GM19025 (cell line): ENCODE results near the gene BORCS6.
"Not testable (repeated sequence)": the region's sequence is repeated elsewhere in the genome, so short reads cannot be mapped to it uniquely, and the experiment has no call there.

ENCODE experiments used
- ATAC-seq: cut with Tn5 transposase; IDR thresholded peaks from one replicate; pipeline ENCODE4 v1.9.1; 2021; ENCODE audit warnings: mild to moderate bottlenecking, low read depth, moderate library complexity; ENCODE audit not compliant: unreplicated experiment

Gene BORCS6

GRCh38 chr17:8189711-8190477 lies at the start of gene BORCS6:
TSS of gene BORCS6 (minus strand) at chr17:8190180. CDS start at chr17:8190140, 40 bp downstream.
- peak; percentile 44 for ATAC-seq

GRCh38 chr17:8237886-8238285 lies 47.9 kb upstream of the BORCS6 start:
- ATAC-seq, result no peak

DNA sequence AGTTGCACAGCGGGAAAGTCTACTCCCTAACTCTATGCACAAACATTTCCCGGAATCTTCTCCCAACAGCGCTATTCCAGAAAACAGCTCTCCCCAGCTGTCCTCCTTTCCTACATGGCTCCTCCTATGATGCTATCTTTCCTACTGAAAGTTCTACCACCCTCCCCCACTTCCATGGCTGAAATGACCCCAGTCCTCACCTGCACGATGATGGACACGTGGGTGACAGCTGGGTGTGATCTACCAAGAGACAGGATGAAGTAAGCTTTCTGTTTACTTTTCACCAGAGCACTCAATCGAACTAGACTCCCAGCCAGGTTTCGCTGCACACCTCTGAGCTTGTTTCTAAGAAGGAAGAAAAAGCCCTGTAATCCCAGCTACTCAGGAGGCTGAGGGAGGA lies 47.2 kb upstream of the BORCS6 start:
- no peak for ATAC-seq

DNA sequence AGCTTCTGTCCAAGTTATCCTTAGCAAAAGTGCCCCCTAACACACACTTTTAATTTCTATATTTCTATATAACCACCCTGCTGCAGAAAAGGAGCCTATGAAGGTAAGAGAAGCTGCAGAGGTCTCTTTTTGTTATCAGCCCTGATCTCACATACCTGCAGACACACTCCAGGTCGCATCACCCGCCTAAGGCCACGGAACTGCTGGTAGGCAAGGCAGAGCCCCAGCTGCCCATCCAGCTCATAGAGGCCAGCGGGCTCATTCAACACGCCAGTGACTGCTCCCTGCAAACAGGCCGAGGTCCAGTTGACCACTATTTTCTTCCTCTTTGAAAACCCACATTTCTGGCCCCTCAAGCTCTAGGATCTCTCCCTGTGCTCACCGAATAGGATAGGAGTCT lies 45.7 kb upstream of the BORCS6 start:
- ATAC-seq, result no peak

GRCh38 chr17:8234361-8235270 lies 44.6 kb upstream of the BORCS6 start:
- no peak for ATAC-seq

DNA sequence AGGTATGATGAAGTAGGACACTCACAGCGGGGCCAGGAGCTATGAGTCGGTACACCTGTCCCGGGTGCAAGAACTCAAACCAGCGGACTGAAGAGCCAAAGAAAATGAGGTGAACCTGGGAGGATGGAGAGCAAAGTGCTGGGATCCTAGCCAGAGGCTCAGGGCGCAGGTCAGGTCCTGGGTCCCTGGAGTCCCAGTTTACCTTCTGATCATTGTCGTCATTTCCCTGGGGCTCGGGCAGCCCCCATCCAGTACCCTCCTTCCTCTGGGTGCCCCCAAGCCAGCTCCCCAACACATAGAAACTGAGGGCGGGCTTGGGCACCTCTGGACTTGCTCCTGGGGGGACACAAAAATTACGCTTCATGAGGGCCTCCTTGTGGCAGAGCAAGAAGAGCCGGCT lies 41.7 kb upstream of the BORCS6 start:
- no peak for ATAC-seq

DNA sequence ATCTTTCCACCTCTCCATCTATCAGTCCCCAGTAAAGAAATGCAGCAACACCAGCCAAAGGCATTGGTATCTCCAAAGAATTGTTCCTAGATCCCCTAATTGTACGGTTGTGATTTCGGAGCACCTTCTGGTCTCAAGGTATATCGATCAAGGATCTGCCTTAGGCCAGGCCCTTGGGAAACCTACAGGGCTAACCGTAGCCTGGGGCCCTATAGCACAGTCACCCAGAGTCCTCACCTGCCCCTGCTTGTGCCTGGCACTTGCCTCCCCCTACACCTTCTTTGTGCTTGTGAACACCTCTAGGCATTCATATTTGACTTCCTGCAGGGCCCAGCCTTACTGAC lies 37.2 kb upstream of the BORCS6 start:
- no peak for ATAC-seq

DNA sequence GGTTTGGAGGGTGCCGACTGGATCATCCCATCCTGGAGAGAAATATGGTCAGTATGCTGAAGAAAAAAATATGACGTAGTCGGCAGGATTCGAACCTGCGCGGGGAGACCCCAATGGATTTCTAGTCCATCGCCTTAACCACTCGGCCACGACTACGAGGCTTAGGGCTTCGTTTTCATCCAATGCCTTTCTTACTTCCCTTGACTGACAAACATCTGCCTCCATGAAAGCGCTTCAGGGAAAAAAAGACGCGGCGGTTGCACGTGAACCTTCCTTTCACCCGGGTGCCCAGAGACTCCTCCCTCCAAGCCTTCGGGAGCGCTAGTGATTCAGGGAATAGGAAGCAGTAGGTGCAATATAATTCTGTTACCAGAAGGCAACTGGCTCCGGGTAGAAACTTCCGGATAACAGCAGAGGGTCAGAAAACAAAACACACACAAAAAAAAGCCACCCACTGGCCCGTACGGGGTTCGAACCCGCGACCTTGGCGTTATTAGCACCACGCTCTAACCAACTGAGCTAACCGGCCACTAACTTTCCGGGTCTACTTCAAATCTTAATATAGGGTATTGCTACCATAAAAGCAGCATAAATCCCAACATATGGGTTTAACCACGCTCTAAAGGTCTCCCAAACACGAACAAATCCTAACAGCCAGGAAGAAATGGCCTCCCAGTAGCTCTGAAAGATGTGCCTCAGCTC lies 36.7 kb upstream of the BORCS6 start:
- ATAC-seq, result no peak

DNA sequence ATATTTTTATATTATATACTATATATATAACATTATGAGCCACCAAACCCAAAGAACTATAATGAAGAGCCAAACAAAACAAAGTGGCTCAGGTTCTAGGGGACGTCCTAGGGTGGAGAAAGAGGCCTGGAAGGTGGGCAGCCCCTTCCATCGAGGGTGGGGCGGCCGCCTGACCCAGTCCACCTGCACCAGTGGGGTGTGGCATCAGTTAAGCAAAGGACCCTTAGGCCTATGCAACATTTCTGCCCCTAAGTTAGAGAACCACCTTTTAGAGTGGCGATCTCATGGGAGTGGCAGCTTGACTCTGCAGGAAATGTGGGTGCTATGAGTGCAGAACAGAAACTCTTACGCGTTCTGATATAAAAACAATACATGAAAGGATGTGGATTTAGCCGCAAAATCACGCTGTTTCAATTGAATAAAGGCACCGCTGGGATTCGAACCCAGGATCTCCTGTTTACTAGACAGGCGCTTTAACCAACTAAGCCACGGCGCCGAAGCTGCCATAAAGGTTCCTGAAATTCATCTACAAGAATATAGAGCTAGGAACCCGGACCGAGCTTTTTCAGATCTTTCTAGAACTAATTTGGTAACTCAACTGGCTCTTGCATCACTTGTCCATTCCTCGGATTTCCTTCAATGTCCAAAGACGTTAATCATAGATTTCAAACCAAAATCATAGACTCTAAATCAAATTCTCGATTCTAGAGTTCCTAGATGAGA lies 36.0 kb upstream of the BORCS6 start:
- no peak for ATAC-seq

GRCh38 chr17:8224891-8225812 lies 35.2 kb upstream of the BORCS6 start:
- ATAC-seq, result no peak

GRCh38 chr17:8223356-8224126 lies 33.6 kb upstream of the BORCS6 start:
- no peak for ATAC-seq

DNA sequence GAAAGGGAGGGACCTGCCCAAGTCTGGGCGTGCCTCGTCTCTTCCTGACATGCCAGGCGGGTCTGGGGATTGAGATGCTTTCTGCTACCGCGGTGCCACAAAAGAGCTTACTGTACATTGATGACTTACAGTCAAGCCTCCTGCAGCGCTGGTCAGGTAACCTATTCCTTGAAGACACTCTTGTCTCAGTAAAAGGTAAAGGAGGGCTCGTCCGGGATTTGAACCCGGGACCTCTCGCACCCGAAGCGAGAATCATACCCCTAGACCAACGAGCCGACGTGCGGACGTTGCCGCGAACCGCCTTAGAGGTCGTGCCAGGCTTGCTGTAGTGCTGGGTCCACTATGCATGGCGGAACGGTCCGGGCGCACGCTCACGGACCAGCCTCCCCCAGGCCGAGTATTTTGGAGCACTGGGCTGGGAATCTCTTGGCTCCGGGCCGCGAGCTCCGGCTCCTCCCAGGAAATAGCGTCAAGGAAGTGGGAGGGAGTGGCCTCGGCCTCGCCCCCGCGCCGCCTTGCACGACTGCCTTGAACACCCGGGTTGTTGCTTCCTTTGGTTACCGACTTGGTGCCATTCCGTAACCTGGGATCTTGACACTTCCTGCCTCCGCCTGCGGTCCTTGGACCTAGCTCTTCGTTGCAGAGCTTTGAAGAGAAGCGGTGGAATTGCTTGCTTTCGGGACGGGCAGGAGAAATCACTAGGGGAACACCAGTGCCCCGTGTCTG lies 32.8 kb upstream of the BORCS6 start:
- ATAC-seq, result peak; percentile 27

DNA sequence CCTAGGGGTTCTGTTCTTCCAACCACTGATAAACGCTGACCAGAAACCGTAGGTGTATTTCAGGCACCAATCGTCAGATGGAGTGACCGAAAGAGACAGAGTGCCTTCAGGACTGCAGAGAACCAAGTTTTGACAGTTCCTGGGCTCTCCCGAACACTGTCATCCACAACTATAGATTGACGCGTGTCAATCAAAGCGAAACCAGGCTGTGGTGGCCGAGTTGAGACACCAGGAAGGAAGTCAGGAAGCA lies 32.3 kb upstream of the BORCS6 start:
- ATAC-seq, result peak; percentile 29

DNA sequence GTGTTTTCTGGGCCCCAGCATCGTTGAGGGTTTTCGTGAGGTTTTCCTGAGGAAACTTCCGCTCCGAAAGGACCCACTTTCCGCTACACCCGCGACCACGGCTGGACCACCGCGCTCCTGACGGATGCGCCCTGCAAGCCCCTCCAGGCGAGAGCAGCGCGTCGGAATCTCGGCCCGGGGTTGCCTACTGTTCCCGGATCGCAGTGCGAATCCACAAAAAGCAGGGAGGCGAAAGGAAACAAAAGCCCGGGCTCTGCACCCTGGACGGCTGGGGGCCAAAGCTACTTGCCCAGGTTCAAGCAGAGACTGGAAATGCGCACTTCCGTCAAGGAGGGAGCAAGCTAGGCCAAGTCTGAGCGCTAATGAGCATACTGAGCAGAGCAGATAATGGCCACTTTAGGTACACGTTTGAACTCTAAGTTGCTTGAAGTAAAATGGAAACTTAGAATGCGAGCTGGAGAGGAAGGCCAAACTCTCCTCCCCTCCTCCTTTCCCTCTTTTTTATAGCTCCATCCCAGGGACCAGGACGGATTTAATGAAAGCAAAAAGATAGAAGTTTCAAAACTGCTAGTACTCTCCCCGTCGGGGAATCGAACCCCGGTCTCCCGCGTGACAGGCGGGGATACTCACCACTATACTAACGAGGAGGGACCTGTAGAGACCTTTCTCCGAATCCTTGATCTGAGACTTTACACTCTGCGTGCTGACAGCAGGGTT lies 31.8 kb upstream of the BORCS6 start:
- ATAC-seq, result peak; percentile 37

DNA sequence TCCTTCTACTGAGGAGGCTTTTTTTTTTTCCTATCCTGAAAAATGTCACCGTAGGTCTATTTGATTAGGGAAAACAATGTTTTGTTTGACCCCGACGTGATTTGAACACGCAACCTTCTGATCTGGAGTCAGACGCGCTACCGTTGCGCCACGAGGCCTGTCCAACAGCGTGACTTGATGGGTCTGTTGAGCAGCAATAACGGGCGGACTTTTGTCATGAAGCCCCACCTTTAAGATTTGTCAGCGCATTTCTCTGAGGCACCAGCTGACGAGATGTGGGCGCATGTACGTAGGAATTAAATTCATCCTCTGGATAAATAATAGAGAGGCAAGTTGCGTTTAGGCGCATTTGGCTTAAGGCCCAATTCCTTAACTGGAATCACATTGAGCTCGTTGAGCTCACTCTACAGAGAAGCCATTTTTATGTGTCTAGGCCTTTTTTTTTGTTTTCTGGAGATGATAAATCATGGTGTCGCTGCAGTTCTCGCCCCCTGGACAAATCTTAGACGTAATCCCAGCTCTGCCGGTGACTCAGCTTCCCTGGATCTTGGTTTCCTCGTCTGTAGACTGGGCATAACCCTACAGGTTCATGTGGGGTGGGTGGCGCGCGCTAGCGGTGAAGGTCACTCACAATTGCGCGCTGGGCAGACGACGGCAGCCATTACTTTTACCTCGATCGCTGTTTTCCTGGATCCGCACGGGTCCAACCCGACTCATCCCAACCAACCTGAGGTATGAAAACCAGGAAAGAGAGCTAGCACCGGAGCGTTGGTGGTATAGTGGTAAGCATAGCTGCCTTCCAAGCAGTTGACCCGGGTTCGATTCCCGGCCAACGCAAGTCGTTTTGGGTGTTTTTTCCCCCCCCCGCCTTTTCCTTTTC lies 31.0 kb upstream of the BORCS6 start:
- no peak for ATAC-seq

DNA sequence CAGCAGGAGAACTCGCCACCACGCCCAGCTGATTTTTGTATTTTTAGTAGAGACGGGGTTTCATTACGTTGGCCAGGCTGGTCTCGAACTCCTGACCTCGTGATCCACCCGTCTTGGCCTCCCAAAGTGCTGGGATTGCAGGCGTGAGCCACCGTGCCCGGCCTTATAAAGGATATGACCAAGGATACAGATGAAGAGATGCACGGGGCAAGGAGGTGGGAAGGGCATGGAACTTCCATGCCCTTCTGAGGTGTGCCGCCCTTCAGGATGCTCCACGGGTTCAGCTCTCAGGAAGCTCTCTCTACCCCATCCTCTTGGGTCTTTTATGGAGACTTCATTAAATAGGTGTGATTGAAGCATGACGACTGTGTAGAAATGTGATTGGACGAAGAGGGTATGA lies 24.0 kb upstream of the BORCS6 start:
- not testable (repeated sequence) for ATAC-seq
